Hepatocyte (in vitro differentiated cells): ENCODE measurements around the gene MPC1.

ENCODE experiments used
- CTCF ChIP-seq: fragments of 200-600 bp; sonication (generic); IDR thresholded peaks from 2 replicates; pipeline ENCODE4 v1.5.1; 2016; ENCODE audit warnings: antibody characterized with exemption, mild to moderate bottlenecking; ENCODE audit not compliant: poor library complexity
- EZH2 ChIP-seq: fragments of 200-600 bp; sonication (generic); IDR thresholded peaks from 2 replicates; pipeline ENCODE4 v1.6.1; 2016; ENCODE audit warnings: antibody characterized with exemption, mild to moderate bottlenecking, borderline replicate concordance
- EZH2phosphoT487 ChIP-seq: fragments of 200-600 bp; sonication (generic); IDR thresholded peaks from one replicate; pipeline ENCODE4 v1.6.1; 2018; ENCODE audit warnings: antibody characterized with exemption, mild to moderate bottlenecking, low read depth, moderate library complexity; ENCODE audit not compliant: unreplicated experiment, severe bottlenecking

GRCh38 chr6:166381381-166381732 is 1.4 kb downstream of the MPC1 start:
- no peak for TF ChIP-seq EZH2
- no peak for TF ChIP-seq EZH2phosphoT487
- no peak for TF ChIP-seq CTCF
